Renal cortical epithelial cell (primary cell): ENCODE measurements around the gene KCNJ3. TPM values are rescaled to one million over a fixed set of nuclear protein-coding genes. Genes with fewer than 3 reads are reported as not detected.
"Not testable (repeated sequence)": the region's sequence is repeated elsewhere in the genome, so short reads cannot be mapped to it uniquely, and the experiment has no call there.

Experiments
- DNase-seq: peaks from one replicate; pipeline ENCODE4 v3.0.0-alpha.2; 2011; ENCODE audit warnings: low read depth
- total RNA-seq: library from RNA; depleted of rRNA; stranded (reverse); fragments of >200 nt; gene quantifications from 2 replicates; pipeline ENCODE4 v1.2.3, GENCODE V29; 2014

The KCNJ3 gene
- total RNA-seq, 1 donor from 2014 or later = 0.10 TPM

GRCh38 chr2:154844513-154844912 is 146.0 kb downstream of the KCNJ3 start:
- no peak for DNase-seq

- no peak for DNase-seq
Observed at GRCh38 chr2:154846842-154847241, 148.3 kb downstream of the KCNJ3 start.

- no peak for DNase-seq
Observed at GRCh38 chr2:154849482-154849881, 151.0 kb downstream of the KCNJ3 start.

- no peak for DNase-seq
Observed at GRCh38 chr2:154850532-154850931, 152.0 kb downstream of the KCNJ3 start.

- no peak for DNase-seq
Observed at GRCh38 chr2:154855138-154855537, 156.6 kb downstream of the KCNJ3 start.

GRCh38 chr2:154867151-154867550 is 168.7 kb downstream of the KCNJ3 start:
- not testable (repeated sequence) for DNase-seq

- DNase-seq = no peak
Observed at GRCh38 chr2:154875999-154876398, 177.5 kb downstream of the KCNJ3 start.

- no peak for DNase-seq
Observed at GRCh38 chr2:154882725-154883124, 184.2 kb downstream of the KCNJ3 start.

GRCh38 chr2:154886316-154886715 is 187.8 kb downstream of the KCNJ3 start:
- DNase-seq = no peak

- DNase-seq = no peak
Observed at GRCh38 chr2:154898269-154898668, 199.8 kb downstream of the KCNJ3 start.

- no peak for DNase-seq
Observed at GRCh38 chr2:154901063-154901462, 202.6 kb downstream of the KCNJ3 start.
